Loucy (cell line): ENCODE data around the gene ECM2.

Experiments
- CTCF ChIP-seq: fragments of 200-600 bp; sonication (generic); conservative IDR thresholded peaks from 2 replicates; pipeline ENCODE4 v1.5.1; 2014; ENCODE audit warnings: mild to moderate bottlenecking, antibody characterized with exemption, low read length
- EZH2phosphoT487 ChIP-seq: fragments of 200-600 bp; IDR thresholded peaks from 2 replicates; pipeline ENCODE4 v1.6.1; 2018; ENCODE audit warnings: antibody characterized with exemption, mild to moderate bottlenecking, moderate library complexity, borderline replicate concordance

GRCh38 chr9:92467511-92467910 is 68.3 kb downstream of the ECM2 start:
- TF ChIP-seq CTCF (no peak), EZH2phosphoT487 (no peak)
